Ovary (tissue), 9 donors: Measurements from ENCODE around the gene CACNA1E. TPM values are rescaled to one million over a fixed set of nuclear protein-coding genes. Genes with fewer than 3 reads are reported as not detected.

Experiments
- DNase-seq, 5 donors: peaks; one replicate each; pipeline ENCODE4 v3.0.0-alpha.2; 2019 to 2020
- H3K27ac ChIP-seq, 2 donors: fragments of 200-600 bp; one replicate each; pipeline versions ENCODE4 v1.5.1 to v1.8.0; 2019 to 2022
- H3K27me3 ChIP-seq: fragments of 200-600 bp; one replicate; pipeline ENCODE4 v1.8.0; 2022
- H3K36me3 ChIP-seq: fragments of 200-600 bp; sonication (generic); one replicate; pipeline ENCODE4 v1.5.1; 2019
- H3K4me1 ChIP-seq: one replicate; pipeline ENCODE4 v1.8.1; 2013; ENCODE audit warnings: mild to moderate bottlenecking, moderate library complexity; ENCODE audit not compliant: insufficient read depth
- H3K4me3 ChIP-seq: fragments of 200-600 bp; sonication (generic); one replicate; pipeline ENCODE4 v1.5.1; 2017
- H3K9me3 ChIP-seq, 2 donors: fragments of 200-600 bp in 1 of 2; sonication (generic) in 1 of 2; one replicate each; pipeline versions ENCODE4 v1.5.1 to v1.8.1; 2013 to 2019; ENCODE audit warnings: mild to moderate bottlenecking in 1 of 2, moderate library complexity in 1 of 2
- EP300 ChIP-seq: sonication (generic); formaldehyde crosslinking; IDR thresholded peaks from one replicate; pipeline ENCODE4 v1.6.1; 2017; ENCODE audit warnings: antibody characterized with exemption
- POLR2A ChIP-seq: fragments of 450-650 bp; IDR thresholded peaks from one replicate; pipeline ENCODE4 v1.6.1; 2017; ENCODE audit warnings: antibody characterized with exemption, mild to moderate bottlenecking, moderate library complexity
- WGBS, 3 donors: extraction: QIAGEN DNeasy Blood & Tissue Kit in 1 of 3; methylation state at CpG; one replicate each; pipeline versions ENCODE4 v1.1.5 to v1.1.7; 2013 to 2017; 5-methylcytosine and 5-hydroxymethylcytosine counted together
- intact Hi-C, 4 donors: fragments of 100-400 bp; cut with DNase I; formaldehyde crosslinking; loops; one replicate each; pipeline versions ENCODE4 v1.11.0 to v1.15.1; 2022 to 2023
- polyA plus RNA-seq, 2 donors: library from polyadenylated mRNA; stranded (reverse); fragments of 200-250 nt in 1 of 2; fragments of 350-450 nt in 1 of 2; fragmentation: Illumina TruSeq in 1 of 2; extraction: RNeasy Lipid Tissue Mini Kit (QIAGEN cat#74804) in 1 of 2; gene quantifications; one replicate each; pipeline ENCODE4 v1.2.3, GENCODE V29; 2013 to 2014
- total RNA-seq, 7 donors: library from RNA; depleted of rRNA in 2 of 7; stranded (reverse); fragments of >200 nt in 2 of 7; fragmentation: NEBNext Ultra II Directional in 3 of 7; extraction: Animal tissue kit (Norgen Biotek cat#: 25700) in 3 of 7; gene quantifications; one replicate each; pipeline versions ENCODE4 v1.1.0 to v1.2.4, GENCODE V29; 2016 to 2023
- TF ChIP-seq, protein P1 (sequence below), 3 donors: fragments of 450-650 bp in 2 of 3; fragments of 200-600 bp in 1 of 3; IDR thresholded peaks; one replicate each; pipeline versions ENCODE4 v1.5.1 to v1.8.0; 2016 to 2022; ENCODE audit warnings: antibody characterized with exemption in 3 of 3, mild to moderate bottlenecking in 1 of 3
- donor health status: DM: no; HTN: no; CAD: no; lungs with moderate emphysema.
- donor health status: DM: no; HTN: no; CAD: no.
- donor health status: Bipolar disorder and iron deficiency.
- donor health status: DM: yes; HTN: yes; CAD: no.
- donor health status: DM: no; HTN: no; CAD: no.
- donor health status: DM: yes; HTN: yes; CAD: no.

The CACNA1E gene
- total and polyA plus RNA-seq, 9 donors = 0.01 to 0.34 (median 0.10) TPM; not detected in 3

DNA sequence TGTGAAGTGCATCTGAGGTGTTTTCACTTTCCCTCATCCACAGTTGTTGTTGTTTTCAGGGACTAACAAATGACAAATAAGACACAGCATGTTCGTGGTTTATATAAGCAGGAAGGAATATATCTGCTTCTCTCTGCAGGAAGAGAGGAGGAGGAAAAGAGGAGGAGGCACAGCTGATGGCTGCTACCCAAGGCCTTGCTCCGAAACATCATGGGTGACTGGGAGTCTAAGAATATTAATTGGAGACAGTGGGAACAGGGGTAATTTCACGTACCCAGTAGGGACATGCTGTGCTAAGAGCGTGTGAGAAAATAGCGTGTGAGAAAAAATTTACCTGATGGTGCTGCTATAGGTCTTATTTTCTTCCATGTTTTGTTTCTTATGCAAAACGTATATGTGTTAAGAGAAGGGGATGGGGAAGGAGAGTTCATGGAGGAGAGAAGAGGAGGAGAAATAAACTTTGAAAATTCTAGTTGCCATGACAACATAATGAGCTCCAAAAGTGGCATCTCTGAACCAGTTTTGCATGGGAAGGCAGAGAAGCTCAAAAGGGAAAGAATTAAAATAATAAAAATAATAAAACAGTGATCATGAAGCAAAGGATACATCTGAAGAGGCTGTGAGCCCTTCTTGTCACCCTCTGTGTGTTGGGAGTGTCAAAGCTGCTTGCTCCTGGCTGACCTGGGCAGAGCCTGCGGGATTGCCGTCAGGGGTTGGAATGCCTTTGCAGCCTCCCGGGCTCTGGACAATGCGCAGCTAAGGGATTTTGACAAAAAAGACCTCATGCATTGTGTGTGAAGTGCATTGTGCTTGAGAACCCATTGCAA, 192.0 kb downstream of the CACNA1E start:
- H3K9me3 ChIP-seq = no peaks in the 10 kb centered on the region
- TF ChIP-seq POLR2A = no peak
- TF ChIP-seq, protein P1, sequence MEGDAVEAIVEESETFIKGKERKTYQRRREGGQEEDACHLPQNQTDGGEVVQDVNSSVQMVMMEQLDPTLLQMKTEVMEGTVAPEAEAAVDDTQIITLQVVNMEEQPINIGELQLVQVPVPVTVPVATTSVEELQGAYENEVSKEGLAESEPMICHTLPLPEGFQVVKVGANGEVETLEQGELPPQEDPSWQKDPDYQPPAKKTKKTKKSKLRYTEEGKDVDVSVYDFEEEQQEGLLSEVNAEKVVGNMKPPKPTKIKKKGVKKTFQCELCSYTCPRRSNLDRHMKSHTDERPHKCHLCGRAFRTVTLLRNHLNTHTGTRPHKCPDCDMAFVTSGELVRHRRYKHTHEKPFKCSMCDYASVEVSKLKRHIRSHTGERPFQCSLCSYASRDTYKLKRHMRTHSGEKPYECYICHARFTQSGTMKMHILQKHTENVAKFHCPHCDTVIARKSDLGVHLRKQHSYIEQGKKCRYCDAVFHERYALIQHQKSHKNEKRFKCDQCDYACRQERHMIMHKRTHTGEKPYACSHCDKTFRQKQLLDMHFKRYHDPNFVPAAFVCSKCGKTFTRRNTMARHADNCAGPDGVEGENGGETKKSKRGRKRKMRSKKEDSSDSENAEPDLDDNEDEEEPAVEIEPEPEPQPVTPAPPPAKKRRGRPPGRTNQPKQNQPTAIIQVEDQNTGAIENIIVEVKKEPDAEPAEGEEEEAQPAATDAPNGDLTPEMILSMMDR (IDR thresholded peaks at IDR 0.05) = no peak
- TF ChIP-seq EP300 = no peak
- intact Hi-C loops = no loop called here
- DNase-seq = no peak
- no peak overlapping the region for H3K4me3 ChIP-seq
- H3K36me3 ChIP-seq = no peaks in the 10 kb centered on the region
- no peaks in the 10 kb centered on the region for H3K4me1 ChIP-seq
- no peaks in the 10 kb centered on the region for H3K27me3 ChIP-seq
- 24 to 31% (median 31%) methylated on average over 10 of the region's 10 CpGs for WGBS, 3 donors
- no peak overlapping the region for H3K27ac ChIP-seq

DNA sequence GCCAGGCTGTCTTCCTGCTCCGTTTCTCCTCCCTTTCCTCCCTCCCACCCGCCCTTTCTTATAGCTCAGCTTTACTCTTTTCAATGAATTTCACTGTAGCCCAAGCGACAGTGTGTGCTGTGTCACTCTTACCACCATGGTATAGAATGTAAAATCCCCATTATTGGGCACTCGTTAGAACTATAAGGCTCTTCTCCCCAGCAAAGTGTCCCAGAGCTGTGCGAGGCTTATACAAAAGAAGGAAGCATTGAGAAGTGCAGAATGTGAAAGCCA, 192.5 kb downstream of the CACNA1E start:
- no peak for DNase-seq
- H3K27me3 ChIP-seq = no peaks in the 10 kb centered on the region
- no peaks in the 10 kb centered on the region for H3K4me1 ChIP-seq
- no peak overlapping the region for H3K4me3 ChIP-seq
- no peak for TF ChIP-seq POLR2A
- TF ChIP-seq EP300 = no peak
- TF ChIP-seq, protein P1 (IDR thresholded peaks at IDR 0.05) = no peak
- 36 to 55% (median 49%) methylated on average over 5 of the region's 5 CpGs for WGBS, 3 donors
- no peaks in the 10 kb centered on the region for H3K36me3 ChIP-seq
- no peak overlapping the region for H3K27ac ChIP-seq
- intact Hi-C loops = no loop called here
- H3K9me3 ChIP-seq = no peaks in the 10 kb centered on the region

DNA sequence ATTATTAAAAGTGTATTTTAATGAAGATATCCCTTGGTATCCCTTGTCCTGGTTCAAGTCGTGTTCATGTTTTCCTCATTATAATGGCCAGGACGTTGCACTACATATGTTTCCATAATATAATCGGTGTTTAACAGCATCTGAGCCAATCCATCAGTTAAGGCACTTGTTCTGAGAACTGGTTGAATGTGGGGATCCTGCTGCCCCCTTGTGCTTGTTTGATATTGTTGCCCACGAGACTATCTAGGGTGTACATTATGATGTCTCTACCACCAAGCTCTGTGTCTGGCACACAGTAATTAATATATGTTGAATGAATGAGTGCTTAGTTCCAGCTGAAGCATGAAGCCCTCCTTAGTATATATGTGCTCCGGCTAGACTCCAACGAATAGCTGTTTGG, 193.0 kb downstream of the CACNA1E start:
- H3K36me3 ChIP-seq = no peaks in the 10 kb centered on the region
- no peaks in the 10 kb centered on the region for H3K4me1 ChIP-seq
- intact Hi-C loops = no loop called here
- no peaks in the 10 kb centered on the region for H3K9me3 ChIP-seq
- 35 to 38% (median 37%) methylated on average over 6 of the region's 6 CpGs for WGBS, 3 donors
- H3K27ac ChIP-seq = no peak overlapping the region
- no peaks in the 10 kb centered on the region for H3K27me3 ChIP-seq
- no peak for DNase-seq
- no peak overlapping the region for H3K4me3 ChIP-seq
- TF ChIP-seq POLR2A = no peak
- TF ChIP-seq, protein P1 (IDR thresholded peaks at IDR 0.05) = no peak

DNA sequence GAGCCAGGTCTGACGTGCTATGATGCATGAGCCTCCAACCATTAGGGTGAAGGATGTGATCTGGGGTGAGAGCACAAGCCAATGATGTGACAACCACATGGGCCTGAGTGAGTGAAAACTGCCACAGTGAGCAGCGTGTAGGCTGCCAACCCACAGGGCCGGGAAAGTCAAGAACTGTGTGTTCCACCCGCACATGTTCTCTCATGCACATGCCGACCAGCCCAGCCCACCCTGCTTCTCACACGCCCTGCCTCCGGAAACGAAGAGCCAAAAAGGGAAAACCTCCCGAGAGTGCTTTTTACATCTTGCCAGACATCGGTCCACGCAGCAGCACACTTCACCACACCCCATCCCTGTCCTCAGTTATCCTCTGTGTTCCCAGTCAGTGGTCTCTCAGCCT, 197.0 kb downstream of the CACNA1E start:
- Histone ChIP-seq H3K4me1 (no peaks in the 10 kb centered on the region), H3K4me3 (no peak overlapping the region), H3K27ac (no peak overlapping the region), H3K27me3 (no peaks in the 10 kb centered on the region), H3K9me3 (no peaks in the 10 kb centered on the region), H3K36me3 (no peaks in the 10 kb centered on the region)
- intact Hi-C loops = no loop called here
- TF ChIP-seq, protein P1 (IDR thresholded peaks at IDR 0.05) = no peak
- TF ChIP-seq POLR2A = no peak
- no peak for TF ChIP-seq EP300
- WGBS, 3 donors = 80 to 90% (median 83%) methylated on average over 11 of the region's 11 CpGs
- no peak for DNase-seq
